Neural progenitor cell (in vitro differentiated cells): ENCODE data around the gene SHC3. TPM values are rescaled to one million over a fixed set of nuclear protein-coding genes. Genes with fewer than 3 reads are reported as not detected.
"Not testable (repeated sequence)": the region's sequence is repeated elsewhere in the genome, so short reads cannot be mapped to it uniquely, and the experiment has no call there.

ENCODE experiments used
- DNase-seq: peaks from one replicate; pipeline ENCODE4 v3.0.0-alpha.2; 2016; ENCODE audit warnings: low spot score
- H2AFZ ChIP-seq: fragments of 200-600 bp; sonication (generic); replicated peaks from 2 replicates; pipeline ENCODE4 v1.6.1; 2016; ENCODE audit warnings: antibody characterized with exemption
- H3F3A ChIP-seq: fragments of 200-600 bp; sonication (generic); 2 replicates; pipeline ENCODE4 v1.6.1; 2016; ENCODE audit warnings: antibody characterized with exemption, low read depth
- H3K27ac ChIP-seq: fragments of 200-600 bp; sonication (generic); 2 replicates; pipeline ENCODE4 v1.5.1; 2016; ENCODE audit warnings: mild to moderate bottlenecking
- H3K27me3 ChIP-seq: fragments of 200-600 bp; sonication (generic); 2 replicates; pipeline ENCODE4 v1.6.1; 2016; ENCODE audit warnings: mild to moderate bottlenecking, moderate library complexity
- H3K36me3 ChIP-seq: fragments of 200-600 bp; sonication (generic); 2 replicates; pipeline ENCODE4 v1.5.1; 2016
- H3K4me1 ChIP-seq: fragments of 200-600 bp; sonication (generic); 2 replicates; pipeline ENCODE4 v1.6.1; 2016; ENCODE audit warnings: mixed run types
- H3K4me2 ChIP-seq: fragments of 200-600 bp; sonication (generic); 2 replicates; pipeline ENCODE4 v1.6.1; 2016
- H3K4me3 ChIP-seq: fragments of 200-600 bp; sonication (generic); 2 replicates; pipeline ENCODE4 v1.5.1; 2016
- H3K79me2 ChIP-seq: fragments of 200-600 bp; sonication (generic); 2 replicates; pipeline ENCODE4 v1.6.1; 2016; ENCODE audit warnings: low read depth
- H3K9ac ChIP-seq: fragments of 200-600 bp; sonication (generic); 2 replicates; pipeline ENCODE4 v1.6.1; 2016
- H3K9me3 ChIP-seq: fragments of 200-600 bp; sonication (generic); 2 replicates; pipeline ENCODE4 v1.5.1; 2016; ENCODE audit warnings: low read depth
- H4K20me1 ChIP-seq: fragments of 200-600 bp; sonication (generic); 2 replicates; pipeline ENCODE4 v1.6.1; 2016; ENCODE audit warnings: low read depth
- H3K27ac Mint-ChIP-seq: 3 replicates; pipeline ENCODE4 v1.8.0; 2021; ENCODE audit warnings: mixed read lengths
- H3K27me3 Mint-ChIP-seq: 2 replicates; pipeline ENCODE4 v1.8.0; 2022; ENCODE audit warnings: low read depth, mild to moderate bottlenecking, inconsistent platforms, moderate library complexity, mixed read lengths; ENCODE audit not compliant: insufficient read depth
- H3K36me3 Mint-ChIP-seq: 3 replicates; pipeline ENCODE4 v1.8.0; 2021; ENCODE audit warnings: mixed read lengths
- H3K4me1 Mint-ChIP-seq: 3 replicates; pipeline ENCODE4 v1.8.0; 2021; ENCODE audit warnings: mixed read lengths
- H3K4me3 Mint-ChIP-seq: 3 replicates; pipeline ENCODE4 v1.8.0; 2021; ENCODE audit warnings: mild to moderate bottlenecking, moderate library complexity, mixed read lengths
- H3K9me3 Mint-ChIP-seq: 3 replicates; pipeline ENCODE4 v1.8.0; 2020; ENCODE audit warnings: mixed read lengths
- CTCF ChIP-seq: fragments of 200-600 bp; sonication (generic); IDR thresholded peaks from 2 replicates; pipeline ENCODE4 v1.5.1; 2017; ENCODE audit warnings: antibody characterized with exemption, mild to moderate bottlenecking
- EZH2 ChIP-seq: fragments of 200-600 bp; sonication (generic); IDR thresholded peaks from 2 replicates; pipeline ENCODE4 v1.6.1; 2017; ENCODE audit warnings: antibody characterized with exemption, mild to moderate bottlenecking, moderate library complexity
- EZH2phosphoT487 ChIP-seq: fragments of 200-600 bp; sonication (generic); IDR thresholded peaks from 2 replicates; pipeline ENCODE4 v1.6.1; 2017; ENCODE audit warnings: antibody characterized with exemption
- total RNA-seq: library from RNA; depleted of rRNA; stranded (reverse); fragments of >200 nt; gene quantifications from 2 replicates; pipeline ENCODE4 v1.2.3, GENCODE V29; 2015; ENCODE audit warnings: low replicate concordance

Gene SHC3
- total RNA-seq, 1 donor from 2014 or later: 0.64 TPM

- H3K9me3 ChIP-seq: no peaks in the 10 kb centered on the region
- H3K36me3 Mint-ChIP-seq: peaks cover 3% of the 10 kb centered on the region
- H3K4me3 Mint-ChIP-seq: no peak overlapping the region
- H3K4me1 Mint-ChIP-seq: peaks cover 14% of the 10 kb centered on the region
- H3K4me3 ChIP-seq: no peak overlapping the region
- no peak for TF ChIP-seq EZH2
- TF ChIP-seq EZH2phosphoT487: no peak
- no peak for TF ChIP-seq CTCF
- H3K27ac ChIP-seq: no peak overlapping the region
- no peaks in the 10 kb centered on the region for H3F3A ChIP-seq
- peaks cover 19% of the 10 kb centered on the region for H3K9me3 Mint-ChIP-seq
- H3K27me3 ChIP-seq: no peaks in the 10 kb centered on the region
- DNase-seq: no peak
- no peak overlapping the region for H3K27ac Mint-ChIP-seq
- peaks cover 16% of the 10 kb centered on the region for H3K27me3 Mint-ChIP-seq
- no peak overlapping the region for H3K4me2 ChIP-seq
- H3K79me2 ChIP-seq: no peaks in the 10 kb centered on the region
- H4K20me1 ChIP-seq: no peaks in the 10 kb centered on the region
- H2AFZ ChIP-seq: no peak overlapping the region
- H3K36me3 ChIP-seq: no peaks in the 10 kb centered on the region
- no peak overlapping the region for H3K9ac ChIP-seq
- H3K4me1 ChIP-seq: peaks cover 8% of the 10 kb centered on the region
These were observed 34.8 kb upstream of the SHC3 start for GRCh38 chr9:89213396-89213880.

- H3K4me2 ChIP-seq: no peak overlapping the region
- Mint-ChIP-seq H3K9me3 (peaks cover 21% of the 10 kb centered on the region), H3K4me1 (peaks cover 2% of the 10 kb centered on the region), H3K4me3 (no peak overlapping the region), H3K27ac (no peak overlapping the region), H3K27me3 (peaks cover 16% of the 10 kb centered on the region), H3K36me3 (peaks cover 3% of the 10 kb centered on the region)
- no peak overlapping the region for H3K4me3 ChIP-seq
- no peaks in the 10 kb centered on the region for H4K20me1 ChIP-seq
- H2AFZ ChIP-seq: no peak overlapping the region
- no peaks in the 10 kb centered on the region for H3K36me3 ChIP-seq
- no peaks in the 10 kb centered on the region for H3F3A ChIP-seq
- no peak overlapping the region for H3K27ac ChIP-seq
- TF ChIP-seq EZH2: no peak
- H3K9me3 ChIP-seq: no peaks in the 10 kb centered on the region
- no peaks in the 10 kb centered on the region for H3K79me2 ChIP-seq
- H3K27me3 ChIP-seq: no peaks in the 10 kb centered on the region
- no peak for DNase-seq
- no peak overlapping the region for H3K9ac ChIP-seq
- no peaks in the 10 kb centered on the region for H3K4me1 ChIP-seq
These were observed 33.6 kb upstream of the SHC3 start for GRCh38 chr9:89212171-89212570.

- H3K9ac ChIP-seq, H3F3A ChIP-seq, H3K9me3 ChIP-seq, H3K27ac ChIP-seq, DNase-seq, H3K36me3 ChIP-seq, H3K27ac Mint-ChIP-seq, H3K27me3 ChIP-seq, H3K4me3 ChIP-seq, H3K4me3 Mint-ChIP-seq, H3K79me2 ChIP-seq, H2AFZ ChIP-seq, H3K4me2 ChIP-seq, H4K20me1 ChIP-seq, H3K4me1 ChIP-seq, H3K36me3 Mint-ChIP-seq: not testable (repeated sequence)
- Mint-ChIP-seq H3K9me3 (peaks cover 20% of the 10 kb centered on the region), H3K27me3 (peaks cover 10% of the 10 kb centered on the region), H3K4me1 (peaks cover 14% of the 10 kb centered on the region)
These were observed 30.7 kb upstream of the SHC3 start for GRCh38 chr9:89209311-89209710.

GRCh38 chr9:89207026-89207425 is 28.4 kb upstream of the SHC3 start:
- no peak overlapping the region for H3K27ac Mint-ChIP-seq
- no peaks in the 10 kb centered on the region for H3K9me3 ChIP-seq
- H3K4me1 ChIP-seq: no peaks in the 10 kb centered on the region
- no peak overlapping the region for H3K27ac ChIP-seq
- no peak overlapping the region for H3K9ac ChIP-seq
- peaks cover 5% of the 10 kb centered on the region for H3K36me3 Mint-ChIP-seq
- no peaks in the 10 kb centered on the region for H3K27me3 ChIP-seq
- H3K9me3 Mint-ChIP-seq: peaks cover 23% of the 10 kb centered on the region
- peaks cover 10% of the 10 kb centered on the region for H3K27me3 Mint-ChIP-seq
- no peak overlapping the region for H3K4me2 ChIP-seq
- no peak for DNase-seq
- H2AFZ ChIP-seq: no peak overlapping the region
- no peaks in the 10 kb centered on the region for H3K36me3 ChIP-seq
- no peak overlapping the region for H3K4me3 Mint-ChIP-seq
- H3F3A ChIP-seq: no peaks in the 10 kb centered on the region
- H3K79me2 ChIP-seq: no peaks in the 10 kb centered on the region
- peaks cover 14% of the 10 kb centered on the region for H3K4me1 Mint-ChIP-seq
- no peak overlapping the region for H3K4me3 ChIP-seq
- no peaks in the 10 kb centered on the region for H4K20me1 ChIP-seq
- TF ChIP-seq EZH2 (no peak), CTCF (no peak), EZH2phosphoT487 (no peak)
